H4 (cell line): ENCODE data around the gene CHPF2. TPM values are rescaled to one million over a fixed set of nuclear protein-coding genes. Genes with fewer than 3 reads are reported as not detected.

Source experiments
- DNase-seq: peaks from one replicate; pipeline ENCODE4 v3.0.0-alpha.2; 2015; ENCODE audit warnings: low spot score
- total RNA-seq: library from RNA; depleted of rRNA; stranded (reverse); fragments of >200 nt; shearing (Covaris generic); gene quantifications from 2 replicates; pipeline ENCODE4 v1.2.3, GENCODE V29; 2014

CHPF2 gene
- total RNA-seq, 1 experiment from 2014 or later, result 26.0 TPM

DNA sequence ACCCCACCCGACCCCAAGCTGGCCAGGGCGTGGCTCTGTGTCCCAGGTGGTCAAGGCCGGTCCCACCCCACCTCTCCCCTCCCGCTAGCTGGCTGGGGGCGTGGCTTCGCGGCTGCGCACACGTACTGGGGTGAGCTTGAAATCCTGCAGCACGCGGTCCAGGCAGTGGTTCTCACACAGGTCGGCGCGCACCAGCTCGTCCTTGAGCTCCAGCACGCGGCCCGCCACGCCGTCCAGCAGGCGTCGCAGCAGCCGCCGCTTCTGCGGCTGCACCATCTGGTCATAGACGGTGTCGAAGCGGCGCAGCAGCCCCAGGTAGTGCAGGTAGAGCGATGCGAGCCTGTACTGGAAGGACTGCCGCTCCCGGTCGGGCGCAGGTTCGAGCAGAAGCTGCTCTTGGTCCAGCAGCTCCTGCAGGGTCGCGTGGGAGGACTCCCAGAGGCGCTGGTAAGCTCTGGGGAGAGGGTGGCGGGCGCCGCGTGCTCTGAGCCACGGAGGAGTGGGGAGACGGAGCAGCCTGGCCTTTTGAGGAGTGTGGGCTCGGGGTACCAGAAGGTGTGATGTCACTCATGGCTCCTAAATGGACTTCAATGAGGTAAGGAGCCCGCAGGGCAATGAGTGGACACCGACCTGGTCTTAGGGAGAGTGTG lies 27.8 kb upstream of the CHPF2 start:
- DNase-seq, result no peak

GRCh38 chr7:151205730-151206129 lies 26.6 kb upstream of the CHPF2 start:
- DNase-seq, result no peak

- no peak for DNase-seq
Observed at GRCh38 chr7:151206914-151207313, 25.4 kb upstream of the CHPF2 start.

GRCh38 chr7:151207315-151207714 lies 25.0 kb upstream of the CHPF2 start:
- no peak for DNase-seq

DNA sequence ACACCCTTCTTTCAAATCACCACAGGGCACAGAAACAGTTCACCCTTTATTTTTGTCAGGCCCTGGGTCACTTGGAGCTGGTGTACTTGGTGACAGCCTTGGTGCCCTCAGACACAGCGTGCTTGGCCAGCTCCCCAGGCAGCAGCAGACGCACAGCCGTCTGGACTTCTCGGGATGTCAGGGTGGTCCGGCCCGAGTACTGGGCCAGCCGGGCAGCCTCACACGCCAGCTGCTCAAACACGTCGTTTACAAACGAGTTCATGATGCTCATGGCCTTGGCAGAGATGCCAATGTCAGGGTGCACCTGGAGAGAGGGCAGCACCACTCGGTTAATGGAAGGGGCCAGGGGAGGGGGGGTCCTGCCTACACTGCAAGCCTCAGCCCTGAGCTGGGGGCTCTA lies 24.5 kb upstream of the CHPF2 start:
- DNase-seq, result no peak

DNA sequence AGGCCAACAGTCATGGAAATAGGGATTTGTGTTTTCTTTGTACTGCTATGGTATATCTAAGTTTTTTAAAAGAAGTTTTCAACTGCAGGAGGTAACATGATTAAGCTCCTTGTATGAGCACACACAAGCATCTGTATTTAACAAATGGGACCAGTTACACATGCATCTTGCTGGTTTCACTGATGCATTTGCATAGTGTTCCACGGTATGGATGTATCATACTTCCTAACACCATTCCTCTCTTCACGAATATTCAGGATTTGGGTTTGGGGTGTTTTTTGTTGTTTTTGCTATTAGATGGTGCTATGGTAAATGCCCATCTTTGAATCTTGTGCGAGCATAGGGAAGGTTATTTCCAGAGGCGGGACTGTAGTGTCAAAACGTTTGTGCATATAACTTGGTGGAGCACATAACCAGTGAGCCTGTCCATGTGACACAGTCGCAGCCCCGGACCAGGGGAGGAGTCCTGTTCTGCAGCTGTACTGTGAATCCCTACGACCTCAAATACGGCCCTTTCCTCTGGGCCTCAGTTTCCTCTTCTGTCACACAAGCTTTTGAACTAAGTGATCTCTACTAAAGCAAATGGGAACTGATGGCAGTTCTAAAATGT lies 23.9 kb upstream of the CHPF2 start:
- DNase-seq, result no peak

GRCh38 chr7:151209588-151209987 lies 22.7 kb upstream of the CHPF2 start:
- DNase-seq, result no peak

- DNase-seq, result no peak
Observed at GRCh38 chr7:151210087-151210854, 22.0 kb upstream of the CHPF2 start, which contains the start of gene H2BK1. Gene H2BK1, minus strand, starts transcription at chr7:151210488. Its CDS starts 170 bp downstream, at chr7:151210318.

- no peak for DNase-seq
Observed at GRCh38 chr7:151211155-151211772, 21.0 kb upstream of the CHPF2 start.

- no peak for DNase-seq
Observed at GRCh38 chr7:151212626-151213025, 19.7 kb upstream of the CHPF2 start.

DNA sequence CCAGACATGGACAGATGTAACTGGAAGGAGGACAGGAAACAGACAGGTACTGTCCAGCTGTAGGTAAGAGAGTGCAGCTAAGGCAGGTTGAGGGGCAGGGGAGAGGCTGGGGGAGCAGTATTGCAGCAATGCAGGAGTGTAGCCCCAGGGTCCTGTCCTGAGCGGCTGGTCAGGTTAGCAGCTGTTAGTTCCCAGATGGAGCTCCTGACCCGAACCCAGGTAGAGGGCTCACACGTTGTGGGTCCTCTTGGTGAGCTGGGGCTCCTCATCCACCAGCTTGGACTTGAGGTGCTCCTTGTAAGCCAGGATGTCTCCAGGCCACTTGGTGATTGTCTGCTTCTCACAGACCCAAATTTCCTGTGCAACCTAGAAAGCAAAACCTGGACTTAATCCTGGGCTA lies 18.5 kb upstream of the CHPF2 start:
- no peak for DNase-seq

DNA sequence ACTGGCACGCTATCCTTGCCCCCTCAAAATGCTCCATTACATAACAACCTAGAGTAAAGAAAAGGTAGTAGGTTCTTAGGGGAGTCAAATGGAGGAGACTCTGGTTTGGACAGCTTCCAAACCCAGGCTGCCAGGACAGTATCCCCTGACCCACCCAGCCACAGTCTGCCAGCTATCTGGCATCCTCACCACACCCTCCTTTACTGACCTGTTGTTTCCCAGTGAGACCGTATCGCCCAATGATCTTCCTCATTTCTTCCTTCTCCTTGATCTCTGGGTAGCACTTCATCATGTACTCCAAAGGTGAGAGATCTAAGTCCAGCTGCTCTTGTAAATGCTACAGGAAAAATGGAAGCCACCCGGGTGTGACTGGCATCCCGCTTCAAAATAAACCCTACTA lies 16.9 kb upstream of the CHPF2 start:
- DNase-seq, result no peak

DNA sequence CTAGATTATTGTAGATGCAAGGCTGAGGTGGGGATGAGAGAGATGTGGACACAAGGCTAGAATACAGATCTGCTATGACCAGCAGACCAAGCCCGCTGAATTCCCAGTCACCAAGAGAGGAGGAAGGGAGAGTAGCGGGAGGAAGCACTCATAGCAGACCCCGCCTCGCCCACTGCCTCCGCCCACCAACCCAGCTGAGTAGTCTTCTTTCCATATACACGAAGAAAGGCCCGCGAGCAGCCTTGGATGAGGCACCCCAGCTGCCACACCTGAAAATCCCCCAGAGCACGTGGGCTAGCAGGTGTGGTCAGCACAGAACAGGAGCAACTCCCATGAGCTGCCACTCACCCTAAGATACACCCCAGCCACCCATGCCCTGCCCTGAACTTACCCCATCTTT lies 14.1 kb upstream of the CHPF2 start:
- no peak for DNase-seq

GRCh38 chr7:151223728-151224127 lies 8.6 kb upstream of the CHPF2 start:
- DNase-seq, result no peak

DNA sequence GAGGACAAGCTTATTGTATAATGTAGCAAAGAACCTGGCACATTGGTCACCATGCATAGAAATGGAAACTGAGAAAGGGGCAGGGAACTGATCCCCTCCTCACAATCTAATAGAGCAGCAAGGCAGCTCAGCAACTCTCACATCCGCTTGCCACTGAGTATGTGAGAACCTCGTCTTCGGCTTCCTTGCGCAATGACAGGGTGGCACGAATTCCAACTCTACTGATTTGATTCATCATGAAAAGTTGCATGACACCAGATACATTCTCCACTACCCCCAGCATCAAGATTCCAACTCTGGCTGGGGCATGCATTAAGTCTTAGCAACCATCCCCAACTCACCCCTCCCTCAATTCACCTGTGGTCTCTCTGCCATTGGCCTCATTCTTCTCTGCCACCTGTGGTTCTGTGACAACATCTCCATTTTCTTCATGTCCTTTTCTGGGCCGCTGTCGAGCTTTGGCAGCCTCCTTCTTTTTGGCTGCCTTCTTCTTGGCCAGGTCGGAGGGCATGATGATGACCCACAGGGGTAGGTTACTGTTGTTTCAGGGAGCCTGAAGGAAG lies 6.3 kb upstream of the CHPF2 start:
- no peak for DNase-seq

GRCh38 chr7:151226560-151226874 lies 5.8 kb upstream of the CHPF2 start:
- no peak for DNase-seq

DNA sequence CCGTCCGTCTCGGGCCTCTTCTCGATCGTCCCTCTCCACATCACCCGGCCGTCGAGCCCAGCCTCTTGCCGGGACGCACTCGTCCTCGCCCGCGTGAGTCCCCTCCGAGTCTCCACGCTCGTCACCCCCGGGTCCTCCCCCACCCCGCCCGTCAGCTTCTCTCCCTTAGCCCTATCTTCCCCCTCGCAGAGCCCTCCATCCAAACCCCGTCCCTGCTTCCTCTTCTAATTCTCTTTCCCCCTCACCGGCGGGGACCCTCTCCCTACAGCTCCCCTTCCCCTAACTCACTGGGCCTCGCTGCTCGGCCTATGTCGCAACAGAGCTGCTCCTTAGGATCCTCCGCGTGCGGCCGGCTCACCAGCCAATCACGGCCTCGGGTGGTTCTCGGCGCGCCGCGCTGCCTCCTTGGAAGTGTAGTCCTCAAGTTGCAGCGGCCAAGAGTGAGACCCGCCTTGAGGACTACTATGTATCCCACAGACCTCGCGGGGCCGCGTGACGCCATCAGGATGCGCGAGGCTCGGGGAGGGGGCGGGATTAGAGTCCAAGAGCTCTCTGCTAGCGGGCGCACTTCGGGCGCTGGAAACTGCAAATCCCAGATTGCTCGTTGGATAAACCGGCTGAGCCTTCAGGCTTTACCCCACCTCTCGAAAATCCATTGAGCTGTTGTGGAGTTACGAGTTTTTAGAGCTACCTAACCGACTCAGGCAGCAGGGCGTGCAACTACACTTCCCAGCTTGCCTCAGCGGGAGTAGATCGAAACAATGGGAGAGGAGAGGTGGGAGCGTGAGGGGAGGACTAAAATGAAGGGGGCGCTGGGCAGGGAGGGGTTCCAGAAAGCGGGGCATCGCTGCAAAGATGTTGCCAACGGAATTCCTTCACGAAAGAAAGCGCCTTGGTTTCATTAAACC lies 5.2 kb upstream of the CHPF2 start, which contains the start of gene ABCF2:
Gene ABCF2, minus strand, starts transcription at position 331 of the 908 bp plus-strand sequence. CDS start 747 bp downstream, outside the sequence.
- DNase-seq, result peak; percentile 99

- no peak for DNase-seq
Observed at GRCh38 chr7:151228024-151228866, 4.0 kb upstream of the CHPF2 start.

DNA sequence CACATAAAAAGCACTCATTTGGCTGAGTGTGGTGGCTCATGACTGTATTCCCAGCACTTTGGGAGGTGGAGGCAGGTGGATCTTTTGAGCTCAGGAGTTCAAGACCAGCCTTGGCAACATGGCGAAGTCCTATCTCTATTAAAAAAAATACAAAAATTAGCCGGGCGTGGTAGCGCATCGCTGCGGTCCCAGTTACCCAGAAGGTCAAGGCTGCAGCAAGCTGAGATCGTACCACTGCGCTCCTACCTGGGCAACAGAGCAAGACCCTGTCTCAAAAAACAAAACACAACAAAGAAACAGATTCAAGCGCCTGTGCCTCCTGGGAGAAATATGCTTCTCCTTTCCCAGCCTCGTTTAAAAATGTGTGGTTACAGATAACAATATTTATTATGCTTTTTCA lies 3.0 kb upstream of the CHPF2 start:
- no peak for DNase-seq

- DNase-seq, result no peak
Observed at GRCh38 chr7:151231080-151231479, 1.2 kb upstream of the CHPF2 start.
